Esophagus squamous epithelium (tissue), 5 donors: ENCODE measurements around the gene CYTH2. TPM values are rescaled to one million over a fixed set of nuclear protein-coding genes. Genes with fewer than 3 reads are reported as not detected.

Experiments
- DNase-seq: peaks from one replicate; lab custom pipeline; 2025; lab: John Stamatoyannopoulos, UW
- H3K27ac ChIP-seq, 4 donors: fragments of 200-600 bp; sonication (generic); one replicate each; pipeline ENCODE4 v1.5.1; 2016 to 2019; ENCODE audit warnings: mild to moderate bottlenecking in 1 of 4
- H3K27me3 ChIP-seq, 4 donors: fragments of 200-600 bp; sonication (generic); 1 replicate in 3 of 4; 2 replicates in 1 of 4; pipeline versions ENCODE4 v1.5.1 to v1.6.0; 2017 to 2021; ENCODE audit warnings: antibody characterized with exemption in 1 of 4
- H3K36me3 ChIP-seq, 3 donors: fragments of 200-600 bp; sonication (generic); one replicate each; pipeline ENCODE4 v1.5.1; 2016 to 2019
- H3K4me1 ChIP-seq, 3 donors: fragments of 200-600 bp; sonication (generic); one replicate each; pipeline ENCODE4 v1.5.1; 2017 to 2019
- H3K4me3 ChIP-seq, 4 donors: fragments of 200-600 bp; sonication (generic); 1 replicate in 3 of 4; 2 replicates in 1 of 4; pipeline ENCODE4 v1.5.1; 2016 to 2019; ENCODE audit warnings: mild to moderate bottlenecking in 2 of 4, moderate library complexity in 1 of 4
- H3K9me3 ChIP-seq, 3 donors: fragments of 200-600 bp; sonication (generic); one replicate each; pipeline ENCODE4 v1.5.1; 2016 to 2019
- POLR2A ChIP-seq, 4 donors: fragments of 450-650 bp; IDR thresholded peaks; one replicate each; pipeline ENCODE4 v1.6.1; 2017; ENCODE audit warnings: antibody characterized with exemption in 4 of 4, mild to moderate bottlenecking in 4 of 4, moderate library complexity in 3 of 4
- WGBS, 2 donors: methylation state at CpG; one replicate each; pipeline ENCODE4 v1.1.5; 2018; 5-methylcytosine and 5-hydroxymethylcytosine counted together
- intact Hi-C: fragments of 100-400 bp; cut with DNase I; formaldehyde crosslinking; loops from one replicate; pipeline ENCODE4 v1.15.0; 2022
- total RNA-seq, 4 donors: library from RNA; depleted of rRNA; stranded (reverse); fragments of >200 nt; gene quantifications; one replicate each; pipeline ENCODE4 v1.1.0, GENCODE V29; 2016
- TF ChIP-seq, protein P1 (sequence below), 6 experiments: fragments of 450-650 bp in 4 of 6; fragments of 200-600 bp in 2 of 6; sonication (generic) in 2 of 6; IDR thresholded peaks; one replicate each; pipeline ENCODE4 v1.5.1; 2016 to 2019; ENCODE audit warnings: antibody characterized with exemption in 6 of 6, mild to moderate bottlenecking in 4 of 6, moderate library complexity in 4 of 6
- donor health status: DM: yes; HTN: yes; CAD: no.

The CYTH2 gene
- total RNA-seq, 4 donors from 2014 or later, result 40.8 to 101 (median 47.8) TPM

DNA sequence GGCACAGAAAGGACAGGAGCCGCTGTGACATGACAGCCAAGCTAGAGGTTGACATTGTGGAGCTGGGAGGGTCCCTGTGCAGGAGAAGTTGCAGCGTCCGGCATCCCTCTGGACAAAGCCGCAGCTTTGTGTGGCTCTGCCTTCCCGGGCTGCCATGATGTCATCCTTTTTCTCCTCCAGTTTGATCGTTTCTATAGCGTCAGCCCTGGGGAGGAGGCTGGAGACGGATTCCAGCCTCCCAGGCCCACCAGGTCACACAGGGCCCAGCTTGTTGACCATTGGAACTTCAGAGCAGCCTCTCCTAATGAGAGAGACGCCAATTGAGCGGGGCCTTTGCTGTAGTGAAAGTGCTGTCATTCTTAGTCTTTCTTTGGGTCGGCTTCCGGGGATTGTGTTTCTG is 17.5 kb upstream of the CYTH2 start:
- Histone ChIP-seq H3K9me3 (no peaks in the 10 kb centered on the region), H3K36me3 (peaks cover 20 to 97% (median 47%) of the 10 kb centered on the region in 3 donors), H3K4me3 (no peak overlapping the region), H3K27ac (no peak overlapping the region), H3K4me1 (peaks cover 2 to 27% (median 5%) of the 10 kb centered on the region in 3 donors), H3K27me3 (no peaks in the 10 kb centered on the region)
- TF ChIP-seq, protein P1, sequence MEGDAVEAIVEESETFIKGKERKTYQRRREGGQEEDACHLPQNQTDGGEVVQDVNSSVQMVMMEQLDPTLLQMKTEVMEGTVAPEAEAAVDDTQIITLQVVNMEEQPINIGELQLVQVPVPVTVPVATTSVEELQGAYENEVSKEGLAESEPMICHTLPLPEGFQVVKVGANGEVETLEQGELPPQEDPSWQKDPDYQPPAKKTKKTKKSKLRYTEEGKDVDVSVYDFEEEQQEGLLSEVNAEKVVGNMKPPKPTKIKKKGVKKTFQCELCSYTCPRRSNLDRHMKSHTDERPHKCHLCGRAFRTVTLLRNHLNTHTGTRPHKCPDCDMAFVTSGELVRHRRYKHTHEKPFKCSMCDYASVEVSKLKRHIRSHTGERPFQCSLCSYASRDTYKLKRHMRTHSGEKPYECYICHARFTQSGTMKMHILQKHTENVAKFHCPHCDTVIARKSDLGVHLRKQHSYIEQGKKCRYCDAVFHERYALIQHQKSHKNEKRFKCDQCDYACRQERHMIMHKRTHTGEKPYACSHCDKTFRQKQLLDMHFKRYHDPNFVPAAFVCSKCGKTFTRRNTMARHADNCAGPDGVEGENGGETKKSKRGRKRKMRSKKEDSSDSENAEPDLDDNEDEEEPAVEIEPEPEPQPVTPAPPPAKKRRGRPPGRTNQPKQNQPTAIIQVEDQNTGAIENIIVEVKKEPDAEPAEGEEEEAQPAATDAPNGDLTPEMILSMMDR (IDR thresholded peaks at IDR 0.05), result no peak
- no peak for TF ChIP-seq POLR2A (IDR thresholded peaks at IDR 0.05)
- intact Hi-C loops, result no loop called here
- DNase-seq, result no peak
- 89 to 93% methylated on average over 12 of the region's 12 CpGs for WGBS, 2 donors

DNA sequence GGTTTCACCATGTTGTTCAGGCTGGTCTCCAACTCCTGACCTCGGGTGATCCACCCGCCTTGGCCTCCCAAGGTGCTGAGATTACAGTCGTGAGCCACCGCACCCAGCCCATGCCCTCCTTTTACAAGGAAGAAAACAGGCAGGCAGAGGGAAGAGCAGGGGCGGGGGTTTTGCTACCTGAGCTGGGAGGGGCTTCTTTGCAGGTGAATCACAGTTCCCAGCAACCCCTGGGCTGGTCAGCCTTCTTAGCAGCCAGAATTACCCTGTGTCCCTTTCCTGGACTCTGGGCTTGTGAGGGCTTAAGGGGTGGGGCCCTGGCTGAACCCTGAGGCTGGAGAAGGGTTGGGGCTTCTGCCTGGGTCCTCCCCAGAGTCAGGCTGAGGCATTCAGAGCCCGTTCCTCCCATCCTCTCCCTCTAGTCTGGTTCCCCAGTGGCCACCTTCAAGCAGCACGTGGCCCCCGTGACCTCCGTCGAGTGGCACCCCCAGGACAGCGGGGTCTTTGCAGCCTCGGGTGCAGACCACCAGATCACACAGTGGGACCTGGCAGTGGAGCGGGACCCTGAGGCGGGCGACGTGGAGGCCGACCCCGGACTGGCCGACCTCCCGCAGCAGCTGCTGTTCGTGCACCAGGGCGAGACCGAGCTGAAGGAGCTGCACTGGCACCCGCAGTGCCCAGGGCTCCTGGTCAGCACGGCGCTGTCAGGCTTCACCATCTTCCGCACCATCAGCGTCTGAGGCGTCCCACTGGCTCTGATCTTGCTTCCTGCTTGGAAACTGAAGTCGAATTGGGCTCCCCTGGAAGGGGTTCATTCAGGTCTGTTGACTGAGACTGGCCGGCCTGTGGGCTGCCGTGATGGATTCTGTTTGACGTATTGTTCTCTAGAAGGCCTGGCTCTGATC is 16.6 kb upstream of the CYTH2 start:
- Histone ChIP-seq H3K9me3 (no peaks in the 10 kb centered on the region), H3K27me3 (no peaks in the 10 kb centered on the region), H3K4me1 (peaks cover 0 to 18% (median 0%) of the 10 kb centered on the region in 3 donors), H3K4me3 (no peak overlapping the region), H3K27ac (no peak overlapping the region), H3K36me3 (peaks cover 20 to 100% (median 47%) of the 10 kb centered on the region in 3 donors)
- no peak for DNase-seq
- 83 to 91% methylated on average over 6 to 11 of the region's 33 CpGs for WGBS, 2 donors
- intact Hi-C loops, result no loop called here
- TF ChIP-seq, protein P1 (IDR thresholded peaks at IDR 0.05), result no peak
- no peak for TF ChIP-seq POLR2A (IDR thresholded peaks at IDR 0.05)

DNA sequence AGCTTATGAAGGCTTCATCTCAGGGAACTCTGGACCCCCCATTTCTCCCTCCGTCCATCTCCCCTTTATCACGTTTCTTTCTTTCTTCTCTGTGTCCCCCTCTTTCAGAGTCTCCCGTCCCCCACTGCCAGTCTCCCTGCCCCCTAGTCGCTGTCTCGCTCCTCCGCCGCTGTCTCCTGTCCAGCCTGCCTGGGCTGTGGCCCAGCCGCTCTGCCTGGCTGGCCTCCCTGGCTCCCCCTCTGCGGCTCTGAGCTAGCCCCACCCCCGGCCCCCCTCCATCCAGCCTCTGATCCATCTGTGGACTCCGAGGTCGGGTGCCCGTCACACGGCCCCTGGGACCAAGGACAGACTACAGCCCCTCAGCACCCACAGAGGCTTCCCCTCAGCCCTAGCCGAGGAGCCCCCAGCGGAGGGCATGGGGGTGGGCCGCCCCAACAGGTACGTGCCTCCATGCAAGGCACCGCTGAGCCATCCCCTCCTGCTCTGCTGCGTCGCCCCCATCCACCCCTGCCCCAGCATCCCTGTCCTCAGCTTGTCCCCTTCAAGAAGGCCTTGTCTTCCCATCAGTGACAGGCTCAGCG is 14.9 kb upstream of the CYTH2 start:
- 87 to 96% methylated on average over 15 to 18 of the region's 22 CpGs for WGBS, 2 donors
- Histone ChIP-seq H3K27ac (no peak overlapping the region), H3K36me3 (peaks cover 20 to 88% (median 47%) of the 10 kb centered on the region in 3 donors), H3K4me3 (no peak overlapping the region), H3K4me1 (peaks cover 0 to 13% (median 0%) of the 10 kb centered on the region in 3 donors), H3K9me3 (no peaks in the 10 kb centered on the region), H3K27me3 (no peaks in the 10 kb centered on the region)
- TF ChIP-seq POLR2A (IDR thresholded peaks at IDR 0.05), result no peak
- TF ChIP-seq, protein P1 (IDR thresholded peaks at IDR 0.05), result no peak
- intact Hi-C loops, result no loop called here
- DNase-seq, result no peak

DNA sequence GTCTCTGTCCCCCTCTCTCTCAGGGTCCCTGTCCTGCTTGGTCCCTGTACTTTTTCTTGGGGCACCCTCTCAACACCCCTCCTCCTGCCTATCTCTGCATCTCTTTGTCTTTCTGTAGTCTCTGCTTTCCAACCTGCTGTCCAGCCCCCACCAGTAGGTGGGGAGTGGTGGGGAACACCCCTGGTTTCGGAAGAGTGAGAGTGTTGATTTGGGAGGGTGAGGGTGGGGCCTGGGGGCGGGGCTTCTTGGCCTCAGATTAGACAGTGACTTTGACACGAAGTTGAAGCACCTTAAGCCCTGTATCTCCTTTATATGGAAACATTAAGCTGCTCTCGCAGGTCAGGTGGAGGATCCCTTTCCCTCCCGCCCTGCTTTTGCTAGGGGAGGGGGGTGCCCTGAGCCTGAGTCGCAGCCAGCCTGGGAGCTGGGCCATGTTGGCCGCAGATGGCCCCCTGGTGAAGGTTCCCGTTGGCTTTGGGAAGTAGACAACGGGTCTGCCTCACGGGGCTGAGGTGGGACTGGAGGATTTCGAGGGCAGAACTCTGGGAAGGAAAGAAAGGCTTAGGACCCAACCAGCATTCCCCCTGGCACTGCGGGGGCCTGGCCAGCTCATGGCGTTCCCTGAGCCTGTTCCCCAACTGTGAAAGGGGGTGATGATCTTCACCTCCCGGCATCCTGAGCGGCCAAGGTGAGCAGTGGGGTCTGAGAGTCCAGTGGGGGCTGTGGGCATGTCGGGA is 13.8 kb upstream of the CYTH2 start, which contains the start of gene KCNJ14:
Gene KCNJ14, plus strand, starts transcription at position 404 of the 737 bp plus-strand sequence. CDS start 6,151 bp downstream, outside the sequence.
- 86 to 97% methylated on average over 4 to 5 of the region's 16 CpGs for WGBS, 2 donors

More for the DNA sequence above, 13.8 kb upstream of the CYTH2 start, which contains the start of gene KCNJ14:
- peaks cover 20 to 81% (median 41%) of the 10 kb centered on the region in 3 donors for H3K36me3 ChIP-seq
- H3K27ac ChIP-seq, result no peak within 1 kb of the TSS
- H3K9me3 ChIP-seq, result no peaks in the 10 kb centered on the region
- no peaks in the 10 kb centered on the region for H3K27me3 ChIP-seq
- intact Hi-C loops, result no loop called here
- TF ChIP-seq, protein P1 (IDR thresholded peaks at IDR 0.05), result no peak
- TF ChIP-seq POLR2A (IDR thresholded peaks at IDR 0.05), result no peak
- peaks cover 0 to 13% (median 0%) of the 10 kb centered on the region in 3 donors for H3K4me1 ChIP-seq
- no peak within 1 kb of the TSS for H3K4me3 ChIP-seq
- DNase-seq, result no peak
